Gastroesophageal sphincter (tissue), 4 donors: Measurements from ENCODE around the gene TPM1. TPM values are rescaled to one million over a fixed set of nuclear protein-coding genes. Genes with fewer than 3 reads are reported as not detected.

Experiments
- ATAC-seq: fragments of 150-250 bp; one replicate; pipeline ENCODE4 v1.9.1; 2016; ENCODE audit warnings: mild to moderate bottlenecking, moderate library complexity
- H3K27ac ChIP-seq, 4 donors: fragments of 200-600 bp; sonication (generic) in 3 of 4; 1 replicate in 3 of 4; 2 replicates in 1 of 4; pipeline ENCODE4 v1.5.1; 2016 to 2019
- H3K27me3 ChIP-seq: fragments of 200-600 bp; sonication (generic); one replicate; pipeline ENCODE4 v1.5.1; 2019
- H3K36me3 ChIP-seq, 2 donors: fragments of 200-600 bp; sonication (generic); one replicate each; pipeline ENCODE4 v1.5.1; 2019; ENCODE audit warnings: control low read depth in 1 of 2
- H3K4me1 ChIP-seq, 3 donors: fragments of 200-600 bp; sonication (generic); 1 replicate in 2 of 3; 2 replicates in 1 of 3; pipeline ENCODE4 v1.5.1; 2016 to 2019; ENCODE audit warnings: control low read depth in 2 of 3
- H3K4me3 ChIP-seq, 2 donors: fragments of 200-600 bp; sonication (generic); one replicate each; pipeline ENCODE4 v1.5.1; 2019; ENCODE audit warnings: mild to moderate bottlenecking in 1 of 2, moderate library complexity in 1 of 2
- H3K9me3 ChIP-seq, 3 donors: fragments of 200-600 bp; sonication (generic); one replicate each; pipeline ENCODE4 v1.5.1; 2017 to 2019; ENCODE audit warnings: control low read depth in 2 of 3
- EP300 ChIP-seq: sonication (generic); formaldehyde crosslinking; IDR thresholded peaks from one replicate; pipeline ENCODE4 v1.6.1; 2017; ENCODE audit warnings: antibody characterized with exemption, mild to moderate bottlenecking
- POLR2A ChIP-seq, 2 donors: fragments of 450-650 bp; IDR thresholded peaks; one replicate each; pipeline ENCODE4 v1.6.1; 2017; ENCODE audit warnings: antibody characterized with exemption in 2 of 2, mild to moderate bottlenecking in 2 of 2, moderate library complexity in 1 of 2
- POLR2AphosphoS5 ChIP-seq: sonication (generic); formaldehyde crosslinking; IDR thresholded peaks from one replicate; pipeline ENCODE4 v1.6.1; 2017; ENCODE audit warnings: antibody characterized with exemption
- WGBS, 2 donors: methylation state at CpG; one replicate each; pipeline ENCODE4 v1.1.5; 2018; ENCODE audit warnings: low coverage in 1 of 2; 5-methylcytosine and 5-hydroxymethylcytosine counted together
- total RNA-seq, 4 donors: library from RNA; depleted of rRNA; stranded (reverse); fragments of >200 nt; gene quantifications; one replicate each; pipeline ENCODE4 v1.1.0, GENCODE V29; 2016
- TF ChIP-seq, protein P1 (sequence below), 4 experiments: fragments of 200-600 bp in 2 of 4; fragments of 450-650 bp in 2 of 4; sonication (generic) in 1 of 4; IDR thresholded peaks; one replicate each; pipeline ENCODE4 v1.5.1; 2017 to 2019; ENCODE audit warnings: antibody characterized with exemption in 4 of 4, mild to moderate bottlenecking in 2 of 4, moderate library complexity in 2 of 4

Gene TPM1
- total RNA-seq, 4 donors from 2014 or later = 3,599 to 7,152 (median 6,397) TPM

GRCh38 chr15:63063877-63064409 lies 21.4 kb downstream of the TPM1 start:
- Histone ChIP-seq H3K36me3 (peaks cover 51 to 98% of the 10 kb centered on the region in 2 donors), H3K4me1 (peaks cover 17 to 100% (median 28%) of the 10 kb centered on the region in 3 donors)

GRCh38 chr15:63065262-63066221 lies 23.0 kb downstream of the TPM1 start:
- Histone ChIP-seq H3K4me3 (no peak overlapping the region), H3K4me1 (peaks cover 19 to 100% (median 30%) of the 10 kb centered on the region in 3 donors), H3K36me3 (peaks cover 48 to 96% of the 10 kb centered on the region in 2 donors), H3K27ac (peak overlapping the region; percentile 67 to 98 (median 82)), H3K27me3 (no peaks in the 10 kb centered on the region), H3K9me3 (no peaks in the 10 kb centered on the region)
- ATAC-seq = no peak
- TF ChIP-seq, protein P1, sequence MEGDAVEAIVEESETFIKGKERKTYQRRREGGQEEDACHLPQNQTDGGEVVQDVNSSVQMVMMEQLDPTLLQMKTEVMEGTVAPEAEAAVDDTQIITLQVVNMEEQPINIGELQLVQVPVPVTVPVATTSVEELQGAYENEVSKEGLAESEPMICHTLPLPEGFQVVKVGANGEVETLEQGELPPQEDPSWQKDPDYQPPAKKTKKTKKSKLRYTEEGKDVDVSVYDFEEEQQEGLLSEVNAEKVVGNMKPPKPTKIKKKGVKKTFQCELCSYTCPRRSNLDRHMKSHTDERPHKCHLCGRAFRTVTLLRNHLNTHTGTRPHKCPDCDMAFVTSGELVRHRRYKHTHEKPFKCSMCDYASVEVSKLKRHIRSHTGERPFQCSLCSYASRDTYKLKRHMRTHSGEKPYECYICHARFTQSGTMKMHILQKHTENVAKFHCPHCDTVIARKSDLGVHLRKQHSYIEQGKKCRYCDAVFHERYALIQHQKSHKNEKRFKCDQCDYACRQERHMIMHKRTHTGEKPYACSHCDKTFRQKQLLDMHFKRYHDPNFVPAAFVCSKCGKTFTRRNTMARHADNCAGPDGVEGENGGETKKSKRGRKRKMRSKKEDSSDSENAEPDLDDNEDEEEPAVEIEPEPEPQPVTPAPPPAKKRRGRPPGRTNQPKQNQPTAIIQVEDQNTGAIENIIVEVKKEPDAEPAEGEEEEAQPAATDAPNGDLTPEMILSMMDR (IDR thresholded peaks at IDR 0.05) = no peak
- no peak for TF ChIP-seq POLR2A (IDR thresholded peaks at IDR 0.05)
- TF ChIP-seq EP300 = no peak
- peak; percentile 4 for TF ChIP-seq POLR2AphosphoS5
- WGBS, 2 donors = 44 to 45% methylated on average over 5 to 8 of the region's 8 CpGs

More at GRCh38 chr15:63063877-63064409, 21.4 kb downstream of the TPM1 start:
- Histone ChIP-seq H3K27ac (peak overlapping the region; percentile 62 to 98 (median 82)), H3K4me3 (no peak overlapping the region), H3K27me3 (no peaks in the 10 kb centered on the region), H3K9me3 (no peaks in the 10 kb centered on the region)
- no peak for ATAC-seq
- 39 to 72% methylated on average over 7 to 13 of the region's 13 CpGs for WGBS, 2 donors
- TF ChIP-seq POLR2A (IDR thresholded peaks at IDR 0.05) = no peak
- TF ChIP-seq POLR2AphosphoS5 = peak; percentile 5

GRCh38 chr15:63066272-63066671 lies 23.7 kb downstream of the TPM1 start:
- Histone ChIP-seq H3K9me3 (no peaks in the 10 kb centered on the region), H3K27me3 (no peaks in the 10 kb centered on the region), H3K27ac (peak overlapping the region; percentile 67 to 98 (median 82)), H3K36me3 (peaks cover 45 to 96% of the 10 kb centered on the region in 2 donors), H3K4me1 (peaks cover 17 to 100% (median 30%) of the 10 kb centered on the region in 3 donors), H3K4me3 (no peak overlapping the region)
- WGBS, 2 donors = 23 to 56% methylated on average over 3 of the region's 3 CpGs
- no peak for ATAC-seq
- TF ChIP-seq POLR2AphosphoS5 = no peak
- no peak for TF ChIP-seq POLR2A (IDR thresholded peaks at IDR 0.05)
- TF ChIP-seq EP300 = no peak
- TF ChIP-seq, protein P1 (IDR thresholded peaks at IDR 0.05) = no peak

- Histone ChIP-seq H3K36me3 (peaks cover 35 to 91% of the 10 kb centered on the region in 2 donors), H3K27ac (peak overlapping the region; percentile 68 to 98 (median 88))
- 88 to 100% methylated on average over 1 of the region's 1 CpG for WGBS, 2 donors
Measured at GRCh38 chr15:63067306-63067705, 24.8 kb downstream of the TPM1 start.

More at GRCh38 chr15:63067306-63067705, 24.8 kb downstream of the TPM1 start:
- Histone ChIP-seq H3K27me3 (no peaks in the 10 kb centered on the region), H3K4me3 (no peak overlapping the region), H3K9me3 (no peaks in the 10 kb centered on the region), H3K4me1 (peaks cover 14 to 99% (median 30%) of the 10 kb centered on the region in 3 donors)
- ATAC-seq = no peak
- TF ChIP-seq POLR2AphosphoS5 (no peak), EP300 (no peak), POLR2A (IDR thresholded peaks at IDR 0.05) (no peak)
- TF ChIP-seq, protein P1 (IDR thresholded peaks at IDR 0.05) = no peak
